Mucosa of rectum (tissue), 2 donors: ENCODE measurements around the gene BATF3.

Experiments
- H3K27ac ChIP-seq, 2 donors: one replicate each; pipeline ENCODE4 v1.7.0; 2013; ENCODE audit warnings: inconsistent platforms in 2 of 2, low read depth in 2 of 2, low read length in 2 of 2
- H3K27me3 ChIP-seq, 2 donors: one replicate each; pipeline ENCODE4 v1.7.0; 2013; ENCODE audit warnings: low read length in 2 of 2; ENCODE audit not compliant: control insufficient read depth in 2 of 2, insufficient read depth in 2 of 2
- H3K36me3 ChIP-seq, 2 donors: one replicate each; pipeline ENCODE4 v1.7.0; 2013; ENCODE audit warnings: low read length in 2 of 2; ENCODE audit not compliant: control insufficient read depth in 2 of 2, insufficient read depth in 2 of 2
- H3K4me1 ChIP-seq, 2 donors: one replicate each; pipeline ENCODE4 v1.7.0; 2013; ENCODE audit warnings: low read length in 2 of 2, mild to moderate bottlenecking in 1 of 2; ENCODE audit not compliant: control insufficient read depth in 2 of 2, insufficient read depth in 2 of 2
- H3K4me3 ChIP-seq, 2 donors: one replicate each; pipeline ENCODE4 v1.7.0; 2013; ENCODE audit warnings: low read length in 2 of 2
- H3K9ac ChIP-seq, 2 donors: one replicate each; pipeline ENCODE4 v1.7.0; 2013; ENCODE audit warnings: low read length in 2 of 2, low read depth in 1 of 2, mild to moderate bottlenecking in 1 of 2
- H3K9me3 ChIP-seq, 2 donors: one replicate each; pipeline ENCODE4 v1.7.0; 2013; ENCODE audit warnings: low read length in 2 of 2; ENCODE audit not compliant: control insufficient read depth in 2 of 2
- donor health status: healthy.
- donor health status: Normal muscosa, but diverticular disease.

BATF3 gene

DNA sequence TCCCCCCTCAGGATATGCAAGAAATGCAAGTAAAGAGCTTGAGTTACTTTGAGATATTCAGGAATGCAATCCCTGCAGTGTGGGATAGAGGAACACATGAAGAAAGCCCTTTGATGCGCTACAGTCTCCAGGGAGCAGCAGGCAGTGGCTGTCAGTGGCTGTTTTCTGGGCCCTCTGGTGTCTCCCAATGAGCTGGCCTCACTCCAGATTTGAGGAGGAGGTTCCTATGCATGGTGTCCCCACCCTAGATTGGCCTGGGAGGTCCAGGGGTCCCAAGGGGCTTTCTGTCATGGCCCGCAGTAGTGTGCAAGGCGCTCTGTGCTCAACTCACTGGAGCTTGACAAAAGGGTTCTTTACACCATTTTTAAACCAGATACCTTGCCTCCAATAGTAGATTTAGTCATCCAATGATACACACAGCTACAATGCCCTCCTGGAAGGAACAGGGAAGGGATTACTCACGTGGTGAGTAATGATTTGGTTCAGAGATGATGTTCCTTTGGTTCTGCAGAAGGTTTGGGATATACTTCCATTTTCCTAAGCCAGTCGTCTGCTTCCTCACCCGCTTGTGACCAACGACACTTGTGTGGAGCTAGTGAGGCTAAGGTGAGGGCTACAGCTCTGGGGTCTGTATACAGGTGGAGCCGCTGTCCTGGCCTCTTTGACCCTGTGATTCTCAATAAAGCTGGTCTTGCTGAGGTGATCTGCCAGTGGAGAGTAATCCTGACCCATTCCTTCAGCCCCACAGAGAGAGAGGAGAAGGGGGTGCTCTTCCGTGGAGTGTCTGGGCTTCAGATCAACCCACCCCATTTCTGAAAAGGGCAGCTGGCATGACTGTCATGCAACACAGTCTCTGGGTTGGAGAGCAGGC is 6.6 kb downstream of the BATF3 start:
- Histone ChIP-seq H3K4me3 (no peak overlapping the region), H3K27ac (no peak overlapping the region), H3K9ac (no peak overlapping the region), H3K9me3 (no peaks in the 10 kb centered on the region), H3K27me3 (peaks cover 53 to 70% of the 10 kb centered on the region in 2 donors), H3K36me3 (no peaks in the 10 kb centered on the region), H3K4me1 (peaks cover 0 to under 1% of the 10 kb centered on the region in 2 donors)

DNA sequence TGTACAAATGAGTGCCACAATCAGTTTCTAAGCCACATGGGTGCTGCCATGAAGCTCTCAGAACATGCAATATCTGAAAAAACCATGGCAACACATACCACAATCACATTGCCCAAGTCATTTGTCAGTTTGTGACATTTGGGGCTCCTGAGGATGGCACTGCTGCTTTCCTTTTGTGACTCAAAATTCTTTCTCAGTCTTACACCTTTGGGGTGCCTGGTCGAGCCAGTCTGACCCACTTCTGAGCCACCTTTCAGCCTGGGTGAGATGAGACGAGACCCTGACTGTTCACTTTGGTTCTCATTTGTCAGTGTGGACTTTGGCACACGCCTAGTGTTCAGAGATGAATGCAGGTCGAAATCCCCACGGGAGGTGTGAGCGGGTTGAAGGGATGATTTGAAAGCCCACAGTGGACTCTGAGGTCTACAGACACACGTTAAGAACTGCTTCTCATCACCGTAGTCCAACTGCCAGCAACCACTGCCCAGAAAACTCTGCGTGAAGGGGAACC is 8.0 kb downstream of the BATF3 start:
- no peak overlapping the region for H3K4me3 ChIP-seq
- H3K27me3 ChIP-seq, result peaks cover 43 to 61% of the 10 kb centered on the region in 2 donors
- no peaks in the 10 kb centered on the region for H3K4me1 ChIP-seq
- no peaks in the 10 kb centered on the region for H3K9me3 ChIP-seq
- H3K27ac ChIP-seq, result no peak overlapping the region
- no peaks in the 10 kb centered on the region for H3K36me3 ChIP-seq
- no peak overlapping the region for H3K9ac ChIP-seq

DNA sequence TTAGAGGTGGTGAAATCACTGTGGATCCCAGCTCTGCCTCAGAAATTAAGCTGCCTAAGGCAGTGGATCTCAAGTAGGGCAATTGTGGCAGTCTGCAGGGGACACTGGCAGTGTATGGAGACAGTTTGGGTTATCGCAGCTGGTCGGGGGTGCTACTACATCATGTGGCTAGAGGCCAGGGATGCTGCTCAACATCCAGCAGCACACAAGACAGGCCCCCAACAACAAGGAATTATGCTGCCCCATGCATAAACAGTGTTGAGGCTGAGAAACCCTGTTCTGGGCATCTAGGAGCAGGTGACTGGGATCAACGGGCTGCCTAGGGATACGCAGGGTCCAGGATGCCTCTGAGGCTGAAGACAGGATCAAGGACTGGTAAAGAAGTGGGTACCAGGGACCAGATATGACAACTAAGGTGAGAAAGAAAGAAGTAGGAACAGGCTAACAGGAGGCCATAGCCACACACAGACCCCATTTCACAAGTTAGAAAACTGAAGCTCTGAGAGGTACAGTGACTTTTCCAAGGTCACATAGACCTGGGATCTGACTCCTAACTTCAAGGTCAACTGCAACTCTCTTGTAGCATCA is 8.7 kb downstream of the BATF3 start:
- no peaks in the 10 kb centered on the region for H3K4me1 ChIP-seq
- H3K9me3 ChIP-seq, result no peaks in the 10 kb centered on the region
- no peak overlapping the region for H3K4me3 ChIP-seq
- H3K36me3 ChIP-seq, result no peaks in the 10 kb centered on the region
- H3K27ac ChIP-seq, result no peak overlapping the region
- peaks cover 45 to 57% of the 10 kb centered on the region in 2 donors for H3K27me3 ChIP-seq
- H3K9ac ChIP-seq, result no peak overlapping the region

DNA sequence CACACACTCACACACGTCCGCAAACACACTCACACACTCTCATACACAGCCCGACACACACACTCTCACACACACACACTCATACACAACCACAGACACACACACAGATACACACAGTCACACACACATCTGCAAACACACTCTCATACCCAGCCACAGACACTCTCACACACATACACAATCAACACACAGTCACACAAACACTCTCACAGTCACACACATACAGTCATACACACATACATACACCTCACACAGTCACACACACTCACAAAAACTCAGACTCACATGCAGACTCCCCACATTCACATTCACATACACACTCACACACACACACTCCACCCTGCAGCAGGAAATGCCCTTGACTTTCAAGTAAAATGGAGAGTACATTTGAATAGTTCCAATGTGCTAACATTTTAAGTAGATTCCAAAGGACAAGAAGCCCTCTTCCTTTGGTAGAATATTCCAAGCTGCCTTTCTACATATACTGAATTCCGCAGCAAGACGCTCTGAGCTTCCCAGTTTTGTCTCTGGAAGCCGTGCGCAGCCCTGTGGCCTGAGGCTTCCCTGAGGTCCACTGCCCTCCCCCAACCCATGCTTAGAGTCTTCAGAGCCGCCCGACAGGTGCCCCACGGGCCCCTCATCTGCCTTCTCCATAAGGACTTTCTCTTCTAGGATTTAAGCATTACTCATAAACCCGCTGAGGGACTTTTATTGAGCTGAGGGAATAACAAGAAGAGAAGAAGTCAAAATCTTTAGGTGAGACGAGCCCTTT is 9.7 kb downstream of the BATF3 start:
- peaks cover 39 to 51% of the 10 kb centered on the region in 2 donors for H3K27me3 ChIP-seq
- H3K9ac ChIP-seq, result no peak overlapping the region
- H3K4me1 ChIP-seq, result no peaks in the 10 kb centered on the region
- H3K27ac ChIP-seq, result no peak overlapping the region
- H3K4me3 ChIP-seq, result no peak overlapping the region
- H3K9me3 ChIP-seq, result no peaks in the 10 kb centered on the region
- H3K36me3 ChIP-seq, result no peaks in the 10 kb centered on the region

DNA sequence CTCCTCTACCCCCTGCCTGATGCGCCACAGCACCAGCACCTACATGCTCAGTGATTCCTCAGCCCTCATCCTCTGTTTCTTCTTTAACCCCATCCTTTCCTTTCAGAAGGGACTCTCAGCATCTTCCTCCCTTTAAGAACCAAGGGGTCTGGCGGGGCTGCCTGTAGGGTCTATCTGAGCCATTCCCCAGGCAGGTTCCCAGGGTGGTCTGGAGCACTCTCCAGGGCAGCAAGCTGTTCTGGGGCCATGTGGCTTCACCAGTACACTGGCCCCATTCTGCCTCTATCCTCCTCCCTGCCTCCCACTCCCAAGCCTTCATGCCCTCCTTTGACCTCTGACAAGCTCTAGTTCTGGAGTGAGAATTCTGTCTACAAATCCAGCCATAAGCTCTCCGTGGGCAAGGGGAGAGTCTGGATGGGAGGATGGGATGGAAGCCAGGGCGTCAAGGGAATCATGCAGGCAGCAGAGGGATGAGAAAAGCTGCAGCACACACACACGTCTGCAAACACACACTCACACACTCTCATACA is 10.4 kb downstream of the BATF3 start:
- Histone ChIP-seq H3K4me3 (no peak overlapping the region), H3K36me3 (no peaks in the 10 kb centered on the region), H3K9me3 (no peaks in the 10 kb centered on the region), H3K27me3 (peaks cover 38 to 49% of the 10 kb centered on the region in 2 donors), H3K27ac (no peak overlapping the region), H3K9ac (no peak overlapping the region), H3K4me1 (no peaks in the 10 kb centered on the region)

DNA sequence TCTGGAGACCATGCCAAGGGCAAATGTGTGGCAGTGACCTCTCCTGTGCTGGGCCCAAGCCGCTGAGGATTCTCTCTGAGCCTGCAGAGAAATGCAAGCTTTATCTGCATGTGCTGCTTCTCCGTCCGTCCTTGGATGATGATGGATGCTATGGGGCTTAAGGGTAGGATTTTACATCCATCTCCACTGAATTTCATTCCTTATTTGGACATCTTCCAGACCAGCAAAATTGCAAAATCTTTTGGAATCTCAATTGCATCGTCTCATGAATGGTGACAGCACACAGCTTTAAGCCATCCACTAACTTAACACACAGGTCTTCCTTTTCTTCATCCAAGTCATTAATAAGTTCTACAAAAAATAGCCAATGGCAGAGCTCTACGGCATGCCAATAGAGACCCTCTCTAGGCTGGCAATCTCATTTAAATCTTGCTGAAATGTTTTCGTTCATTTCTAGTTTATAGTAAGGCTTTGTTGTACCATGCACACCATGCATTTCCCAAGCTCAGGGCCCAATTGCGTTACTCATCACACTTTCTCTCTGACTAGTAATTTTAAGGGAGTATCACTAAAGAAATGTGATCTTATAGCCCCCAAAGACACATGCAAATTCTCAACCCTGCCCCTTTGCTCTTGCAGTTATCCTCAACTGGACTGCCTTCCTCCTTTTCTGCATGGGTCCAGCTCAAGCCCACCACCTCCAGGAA is 11.1 kb downstream of the BATF3 start:
- H3K9ac ChIP-seq, result no peak overlapping the region
- no peaks in the 10 kb centered on the region for H3K9me3 ChIP-seq
- no peaks in the 10 kb centered on the region for H3K4me1 ChIP-seq
- H3K4me3 ChIP-seq, result no peak overlapping the region
- no peaks in the 10 kb centered on the region for H3K36me3 ChIP-seq
- H3K27me3 ChIP-seq, result peaks cover 38 to 49% of the 10 kb centered on the region in 2 donors
- H3K27ac ChIP-seq, result no peak overlapping the region

DNA sequence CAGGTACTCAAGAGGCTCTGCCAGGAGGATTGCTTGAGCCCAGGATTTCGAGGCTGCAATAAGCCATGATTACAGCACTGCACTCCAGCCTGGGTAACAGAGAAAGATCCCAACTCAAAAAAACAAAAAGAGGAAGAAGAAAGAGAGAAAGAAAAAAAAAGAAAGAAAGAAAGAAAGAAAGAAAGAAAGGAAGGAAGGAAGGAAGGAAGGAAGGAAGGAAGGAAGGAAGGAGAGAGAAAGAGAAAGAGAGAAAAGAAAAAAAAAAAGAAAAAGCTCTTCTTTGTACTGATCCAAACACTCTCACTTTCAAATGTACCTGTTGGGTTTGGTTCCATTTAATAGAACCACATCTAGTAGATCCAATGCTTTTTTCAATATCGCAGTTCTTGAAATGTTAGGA is 11.8 kb downstream of the BATF3 start:
- Histone ChIP-seq H3K36me3 (no peaks in the 10 kb centered on the region), H3K4me3 (no peak overlapping the region), H3K27ac (no peak overlapping the region), H3K4me1 (no peaks in the 10 kb centered on the region), H3K27me3 (peaks cover 36 to 44% of the 10 kb centered on the region in 2 donors), H3K9me3 (no peaks in the 10 kb centered on the region), H3K9ac (no peak overlapping the region)

DNA sequence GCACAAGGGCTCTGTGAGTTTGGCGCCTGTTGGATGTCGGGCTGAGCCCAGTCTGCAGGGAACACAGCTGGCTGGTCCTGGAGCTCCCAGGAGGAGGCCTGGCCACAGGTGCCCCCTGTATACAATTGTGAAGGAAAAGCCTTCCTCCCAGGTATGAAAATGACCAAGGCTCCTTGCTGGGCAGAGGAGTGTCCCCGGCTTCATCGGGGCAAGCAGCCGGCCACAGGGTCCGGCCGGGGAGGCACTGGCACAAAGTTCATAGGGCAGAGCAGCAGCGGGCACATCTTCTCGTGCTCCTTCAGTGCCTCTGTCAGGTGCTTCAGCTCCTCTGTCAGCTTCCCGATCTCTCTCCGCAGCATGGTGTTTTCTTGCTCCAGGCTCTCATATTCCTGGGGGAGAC is 13.0 kb downstream of the BATF3 start:
- H3K9me3 ChIP-seq, result no peaks in the 10 kb centered on the region
- peaks cover 32 to 38% of the 10 kb centered on the region in 2 donors for H3K27me3 ChIP-seq
- no peaks in the 10 kb centered on the region for H3K4me1 ChIP-seq
- no peaks in the 10 kb centered on the region for H3K36me3 ChIP-seq
- no peak overlapping the region for H3K4me3 ChIP-seq
- H3K9ac ChIP-seq, result no peak overlapping the region
- no peak overlapping the region for H3K27ac ChIP-seq

DNA sequence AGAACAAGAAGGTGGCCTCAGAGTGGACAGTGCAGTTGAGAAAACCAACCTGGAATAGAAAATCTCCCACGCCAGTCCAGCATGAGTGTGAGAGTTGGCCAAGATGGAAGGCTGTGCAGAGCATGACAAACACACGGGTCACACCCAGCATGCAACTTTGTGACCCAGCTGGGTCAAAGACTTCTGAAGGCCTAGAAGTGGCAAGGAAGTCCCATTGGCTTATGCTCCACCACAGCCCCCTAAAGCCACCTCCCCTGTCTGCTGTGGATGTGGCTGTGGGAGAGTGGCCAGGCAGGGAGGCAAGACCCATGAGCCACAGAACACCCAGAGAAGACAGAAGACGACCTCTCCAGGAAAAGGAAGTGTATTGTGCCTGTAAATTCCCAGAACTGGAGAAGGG is 13.6 kb downstream of the BATF3 start:
- no peaks in the 10 kb centered on the region for H3K4me1 ChIP-seq
- H3K27me3 ChIP-seq, result peaks cover 28 to 33% of the 10 kb centered on the region in 2 donors
- H3K4me3 ChIP-seq, result no peak overlapping the region
- H3K9ac ChIP-seq, result no peak overlapping the region
- no peaks in the 10 kb centered on the region for H3K36me3 ChIP-seq
- no peak overlapping the region for H3K27ac ChIP-seq
- no peaks in the 10 kb centered on the region for H3K9me3 ChIP-seq
